ENCODE data around the gene MYF6.

The MYF6 gene

DNA sequence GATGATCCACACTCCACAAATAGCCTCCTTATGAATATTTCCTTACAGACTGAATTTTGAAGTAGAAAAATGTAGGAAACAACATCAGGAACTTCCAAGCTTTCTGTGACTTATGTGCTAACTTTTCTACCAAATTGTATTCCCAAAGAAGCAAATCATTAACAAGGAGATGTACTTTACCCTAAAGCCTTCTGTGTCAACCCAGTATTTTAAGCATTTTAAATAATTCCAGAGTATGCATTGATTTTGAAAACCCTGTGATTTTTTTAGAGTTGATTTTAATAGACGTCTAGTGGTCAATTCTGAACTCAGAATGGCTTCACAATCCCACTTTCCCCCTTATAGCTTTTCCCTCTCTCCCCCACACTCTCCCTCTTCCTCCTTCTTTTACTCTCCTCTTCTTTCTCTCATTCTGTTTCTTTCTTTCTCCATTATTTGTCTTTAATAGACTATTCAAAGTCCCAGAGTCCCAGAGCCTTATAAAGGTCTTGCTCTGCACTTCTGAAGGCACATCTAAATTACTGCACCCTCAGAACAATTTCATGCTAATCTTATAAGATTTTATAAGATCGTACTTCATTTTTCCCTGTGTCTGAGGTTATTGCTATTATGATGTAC, 10.1 kb upstream of the MYF6 start:
- ATAC-seq (ENCODE audit: insufficient read depth, low read depth) (no peak), DNase-seq (no peak)
- TF ChIP-seq EZH2 (IDR thresholded peaks at IDR 0.05; ENCODE audit: borderline replicate concordance, low read depth, low read length, severe bottlenecking), result no peak
- TF ChIP-seq, protein P1, sequence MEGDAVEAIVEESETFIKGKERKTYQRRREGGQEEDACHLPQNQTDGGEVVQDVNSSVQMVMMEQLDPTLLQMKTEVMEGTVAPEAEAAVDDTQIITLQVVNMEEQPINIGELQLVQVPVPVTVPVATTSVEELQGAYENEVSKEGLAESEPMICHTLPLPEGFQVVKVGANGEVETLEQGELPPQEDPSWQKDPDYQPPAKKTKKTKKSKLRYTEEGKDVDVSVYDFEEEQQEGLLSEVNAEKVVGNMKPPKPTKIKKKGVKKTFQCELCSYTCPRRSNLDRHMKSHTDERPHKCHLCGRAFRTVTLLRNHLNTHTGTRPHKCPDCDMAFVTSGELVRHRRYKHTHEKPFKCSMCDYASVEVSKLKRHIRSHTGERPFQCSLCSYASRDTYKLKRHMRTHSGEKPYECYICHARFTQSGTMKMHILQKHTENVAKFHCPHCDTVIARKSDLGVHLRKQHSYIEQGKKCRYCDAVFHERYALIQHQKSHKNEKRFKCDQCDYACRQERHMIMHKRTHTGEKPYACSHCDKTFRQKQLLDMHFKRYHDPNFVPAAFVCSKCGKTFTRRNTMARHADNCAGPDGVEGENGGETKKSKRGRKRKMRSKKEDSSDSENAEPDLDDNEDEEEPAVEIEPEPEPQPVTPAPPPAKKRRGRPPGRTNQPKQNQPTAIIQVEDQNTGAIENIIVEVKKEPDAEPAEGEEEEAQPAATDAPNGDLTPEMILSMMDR (IDR thresholded peaks at IDR 0.05; ENCODE audit: borderline replicate concordance, extremely low read depth, low read length, poor library complexity, severe bottlenecking), result no peak
- H3K4me1 ChIP-seq (ENCODE audit: insufficient read depth, low read length), result no peaks in the 10 kb centered on the region
- H4K20me1 ChIP-seq (ENCODE audit: insufficient read depth, low read length), result no peaks in the 10 kb centered on the region
- H3K9me3 ChIP-seq (ENCODE audit: insufficient read depth, low read length, severe bottlenecking), result no peaks in the 10 kb centered on the region
- no peaks in the 10 kb centered on the region for H3K79me2 ChIP-seq (ENCODE audit: insufficient read depth, low read length)
- H3K4me3 ChIP-seq (ENCODE audit: low read depth in 1 of 2, low read length in 2 of 2), result no peak overlapping the region
- no peak overlapping the region for H2AFZ ChIP-seq (ENCODE audit: low read depth, low read length)
- H3K27me3 ChIP-seq (ENCODE audit: insufficient read depth, low read length, poor library complexity), result no peaks in the 10 kb centered on the region
- no peak overlapping the region for H3K27ac ChIP-seq (ENCODE audit: low read length)
- no peak overlapping the region for H3K9ac ChIP-seq (ENCODE audit: low read depth, low read length)
- H3K4me2 ChIP-seq (ENCODE audit: insufficient read depth, low read length), result no peak overlapping the region
- H3K36me3 ChIP-seq (ENCODE audit: insufficient read depth, low read length), result no peaks in the 10 kb centered on the region

GRCh38 chr12:80698256-80698655, 9.2 kb upstream of the MYF6 start:
- no peak for TF ChIP-seq EZH2 (IDR thresholded peaks at IDR 0.05; ENCODE audit: borderline replicate concordance, low read depth, low read length, severe bottlenecking)
- TF ChIP-seq, protein P1 (IDR thresholded peaks at IDR 0.05; ENCODE audit: borderline replicate concordance, extremely low read depth, low read length, poor library complexity, severe bottlenecking), result no peak
- ATAC-seq (ENCODE audit: insufficient read depth, low read depth), result no peak

GRCh38 chr12:80698847-80699542, 8.4 kb upstream of the MYF6 start:
- H3K27me3 ChIP-seq (ENCODE audit: insufficient read depth, low read length, poor library complexity), result no peaks in the 10 kb centered on the region
- no peaks in the 10 kb centered on the region for H3K9me3 ChIP-seq (ENCODE audit: insufficient read depth, low read length, severe bottlenecking)
- no peak overlapping the region for H3K4me2 ChIP-seq (ENCODE audit: insufficient read depth, low read length)
- H2AFZ ChIP-seq (ENCODE audit: low read depth, low read length), result no peak overlapping the region
- H3K27ac ChIP-seq (ENCODE audit: low read length), result no peak overlapping the region
- no peaks in the 10 kb centered on the region for H4K20me1 ChIP-seq (ENCODE audit: insufficient read depth, low read length)
- no peaks in the 10 kb centered on the region for H3K79me2 ChIP-seq (ENCODE audit: insufficient read depth, low read length)
- TF ChIP-seq, protein P1 (IDR thresholded peaks at IDR 0.05; ENCODE audit: borderline replicate concordance, extremely low read depth, low read length, poor library complexity, severe bottlenecking), result no peak
- ATAC-seq (ENCODE audit: insufficient read depth, low read depth) (no peak), DNase-seq (no peak)
- H3K36me3 ChIP-seq (ENCODE audit: insufficient read depth, low read length), result no peaks in the 10 kb centered on the region
- no peak overlapping the region for H3K9ac ChIP-seq (ENCODE audit: low read depth, low read length)
- H3K4me1 ChIP-seq (ENCODE audit: insufficient read depth, low read length), result no peaks in the 10 kb centered on the region
- H3K4me3 ChIP-seq (ENCODE audit: low read depth in 1 of 2, low read length in 2 of 2), result no peak overlapping the region

More at GRCh38 chr12:80698256-80698655, 9.2 kb upstream of the MYF6 start:
- no peak overlapping the region for H3K27ac ChIP-seq (ENCODE audit: low read length)
- H3K9me3 ChIP-seq (ENCODE audit: insufficient read depth, low read length, severe bottlenecking), result no peaks in the 10 kb centered on the region
- H4K20me1 ChIP-seq (ENCODE audit: insufficient read depth, low read length), result no peaks in the 10 kb centered on the region
- H3K4me2 ChIP-seq (ENCODE audit: insufficient read depth, low read length), result no peak overlapping the region
- no peak overlapping the region for H3K9ac ChIP-seq (ENCODE audit: low read depth, low read length)
- no peaks in the 10 kb centered on the region for H3K36me3 ChIP-seq (ENCODE audit: insufficient read depth, low read length)
- no peak overlapping the region for H3K4me3 ChIP-seq (ENCODE audit: low read depth in 1 of 2, low read length in 2 of 2)
- no peak for DNase-seq
- no peaks in the 10 kb centered on the region for H3K4me1 ChIP-seq (ENCODE audit: insufficient read depth, low read length)
- no peaks in the 10 kb centered on the region for H3K27me3 ChIP-seq (ENCODE audit: insufficient read depth, low read length, poor library complexity)
- no peak overlapping the region for H2AFZ ChIP-seq (ENCODE audit: low read depth, low read length)
- H3K79me2 ChIP-seq (ENCODE audit: insufficient read depth, low read length), result no peaks in the 10 kb centered on the region
